PC-9 (cell line): ENCODE data around the gene WBP2. TPM values are rescaled to one million over a fixed set of nuclear protein-coding genes. Genes with fewer than 3 reads are reported as not detected.

Experiments used
- BruUV-seq: library from RNA; stranded (reverse); fragments of 400-500 nt; replicated peaks from 2 replicates; lab custom pipeline; 2021; lab: Mats Ljungman, UMichigan
- CTCF ChIA-PET: fragments of 300-600 bp; sonication (Branson Sonifier 250); formaldehyde crosslinking; loops from one replicate; lab custom pipeline; 2022; ENCODE audit warnings: antibody characterized with exemption; lab: Charles Lee
- POLR2A ChIA-PET: fragments of 300-600 bp; sonication (Branson Sonifier 250); formaldehyde crosslinking; loops from one replicate; lab custom pipeline; 2022; ENCODE audit warnings: antibody characterized with exemption; ENCODE audit not compliant: unreplicated experiment; lab: Charles Lee
- DNase-seq, 2 experiments: peaks; one replicate each; pipeline versions ENCODE4 v3.0.0 to v3.0.0-alpha.2; 2015 to 2022; ENCODE audit warnings: mixed read lengths in 1 of 2
- H2AFZ ChIP-seq: fragments of 200-600 bp; sonication (generic); 2 replicates; pipeline ENCODE4 v1.8.1; 2017; ENCODE audit warnings: antibody characterized with exemption
- H3F3A ChIP-seq: fragments of 200-600 bp; sonication (generic); 2 replicates; pipeline ENCODE4 v1.8.1; 2017; ENCODE audit warnings: antibody characterized with exemption, mild to moderate bottlenecking, low read depth; ENCODE audit not compliant: insufficient read depth
- H3K27ac ChIP-seq: fragments of 200-600 bp; sonication (generic); 2 replicates; pipeline ENCODE4 v1.6.1; 2016; ENCODE audit warnings: mixed run types
- H3K27me3 ChIP-seq: fragments of 200-600 bp; sonication (generic); 2 replicates; pipeline ENCODE4 v1.6.1; 2016; ENCODE audit warnings: low read depth, mixed run types; ENCODE audit not compliant: insufficient read depth
- H3K36me3 ChIP-seq: fragments of 200-600 bp; sonication (generic); 2 replicates; pipeline ENCODE4 v1.6.1; 2016; ENCODE audit warnings: low read depth, mixed run types
- H3K4me1 ChIP-seq: fragments of 200-600 bp; sonication (generic); replicated peaks from 2 replicates; pipeline ENCODE4 v1.6.1; 2016; ENCODE audit warnings: mixed run types; ENCODE audit not compliant: insufficient read depth
- H3K4me2 ChIP-seq: fragments of 200-600 bp; sonication (generic); 2 replicates; pipeline ENCODE4 v1.6.1; 2017; ENCODE audit warnings: mixed run types
- H3K4me3 ChIP-seq: fragments of 200-600 bp; sonication (generic); 2 replicates; pipeline ENCODE4 v1.6.1; 2016; ENCODE audit warnings: mixed run types
- H3K79me2 ChIP-seq: fragments of 200-600 bp; sonication (generic); 2 replicates; pipeline ENCODE4 v1.6.1; 2017; ENCODE audit warnings: low read depth, mixed run types
- H3K9me2 ChIP-seq: fragments of 200-600 bp; sonication (generic); 2 replicates; pipeline ENCODE4 v1.8.1; 2017; ENCODE audit warnings: mild to moderate bottlenecking; ENCODE audit not compliant: insufficient read depth
- H3K9me3 ChIP-seq: fragments of 200-600 bp; sonication (generic); 2 replicates; pipeline ENCODE4 v1.8.1; 2016; ENCODE audit warnings: low read depth; ENCODE audit not compliant: insufficient read depth
- H4K20me1 ChIP-seq: fragments of 200-600 bp; sonication (generic); 2 replicates; pipeline ENCODE4 v1.8.1; 2017; ENCODE audit not compliant: insufficient read depth
- EZH2 ChIP-seq: fragments of 200-600 bp; sonication (generic); IDR thresholded peaks from 2 replicates; pipeline ENCODE4 v1.8.0; 2017; ENCODE audit warnings: antibody characterized with exemption, low read depth
- intact Hi-C: fragments of 100-400 bp; cut with micrococcal nuclease; formaldehyde crosslinking; loops from one replicate; pipeline ENCODE4 v1.10.0; 2022; ENCODE audit not compliant: unreplicated experiment
- total RNA-seq: library from RNA; stranded (reverse); gene quantifications from 2 replicates; pipeline ENCODE4 v1.2.3, GENCODE V29; 2021
- TF ChIP-seq, protein P1 (sequence below): fragments of 200-600 bp; sonication (generic); conservative IDR thresholded peaks from 2 replicates; pipeline ENCODE4 v1.6.1; 2017; ENCODE audit warnings: mixed run types, antibody characterized with exemption, mild to moderate bottlenecking, moderate library complexity

WBP2 gene
- total RNA-seq, 1 experiment from 2014 or later: 159 TPM

DNA sequence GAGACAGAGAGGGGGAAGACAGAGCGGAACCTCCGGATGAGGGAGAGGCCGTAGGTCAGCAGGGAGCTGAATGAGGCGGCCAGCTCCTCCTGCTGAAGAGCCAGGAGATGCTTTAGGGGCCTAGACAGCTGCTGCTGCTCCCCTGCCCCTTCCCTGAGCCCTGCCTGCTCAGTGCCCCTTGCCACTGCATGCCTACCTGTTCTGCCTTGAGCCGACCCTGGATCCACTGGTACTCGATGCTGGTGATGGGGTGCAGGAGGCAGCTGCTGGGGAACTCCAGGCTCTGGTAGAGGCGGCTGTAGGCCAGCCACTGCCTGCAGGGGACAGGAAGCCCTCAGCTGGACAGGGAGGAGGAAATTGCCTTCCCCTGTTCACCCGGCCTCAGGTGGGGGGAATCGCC lies 18.5 kb downstream of the WBP2 start:
- Histone ChIP-seq H3K9me2 (no peaks in the 10 kb centered on the region), H3K9me3 (no peaks in the 10 kb centered on the region), H3K27me3 (no peaks in the 10 kb centered on the region), H3F3A (peaks cover 4% of the 10 kb centered on the region; the same call in 1 of the 2 replicates), H3K36me3 (no peaks in the 10 kb centered on the region), H3K4me3 (no peak overlapping the region), H3K79me2 (no peaks in the 10 kb centered on the region), H3K27ac (no peak overlapping the region), H3K4me1 (no peaks in the 10 kb centered on the region), H3K4me2 (no peak overlapping the region), H4K20me1 (no peaks in the 10 kb centered on the region), H2AFZ (no peak overlapping the region)
- ChIA-PET CTCF (interaction anchor here (0.5 kb wide), 1 partner anchor 588 kb away, joined by 4 read pairs; no protein-coding TSS in a partner anchor), POLR2A (interaction anchor here (0.6 to 0.9 kb wide), 2 partner anchors 16 to 57 kb away, joined by 3 to 4 read pairs; no protein-coding TSS in a partner anchor)
- intact Hi-C loops: no loop called here
- no TSS peak for BruUV-seq
- TF ChIP-seq, protein P1, sequence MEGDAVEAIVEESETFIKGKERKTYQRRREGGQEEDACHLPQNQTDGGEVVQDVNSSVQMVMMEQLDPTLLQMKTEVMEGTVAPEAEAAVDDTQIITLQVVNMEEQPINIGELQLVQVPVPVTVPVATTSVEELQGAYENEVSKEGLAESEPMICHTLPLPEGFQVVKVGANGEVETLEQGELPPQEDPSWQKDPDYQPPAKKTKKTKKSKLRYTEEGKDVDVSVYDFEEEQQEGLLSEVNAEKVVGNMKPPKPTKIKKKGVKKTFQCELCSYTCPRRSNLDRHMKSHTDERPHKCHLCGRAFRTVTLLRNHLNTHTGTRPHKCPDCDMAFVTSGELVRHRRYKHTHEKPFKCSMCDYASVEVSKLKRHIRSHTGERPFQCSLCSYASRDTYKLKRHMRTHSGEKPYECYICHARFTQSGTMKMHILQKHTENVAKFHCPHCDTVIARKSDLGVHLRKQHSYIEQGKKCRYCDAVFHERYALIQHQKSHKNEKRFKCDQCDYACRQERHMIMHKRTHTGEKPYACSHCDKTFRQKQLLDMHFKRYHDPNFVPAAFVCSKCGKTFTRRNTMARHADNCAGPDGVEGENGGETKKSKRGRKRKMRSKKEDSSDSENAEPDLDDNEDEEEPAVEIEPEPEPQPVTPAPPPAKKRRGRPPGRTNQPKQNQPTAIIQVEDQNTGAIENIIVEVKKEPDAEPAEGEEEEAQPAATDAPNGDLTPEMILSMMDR: no peak
- TF ChIP-seq EZH2: no peak
- DNase-seq: no peak

GRCh38 chr17:75835654-75835987 lies 19.5 kb downstream of the WBP2 start:
- ChIA-PET CTCF (no interaction called here), POLR2A (interaction anchor here (0.6 to 0.9 kb wide), 2 partner anchors 56 to 63 kb away, joined by 3 read pairs; no protein-coding TSS in a partner anchor)
- H3K4me3 ChIP-seq: no peak overlapping the region
- H3K27ac ChIP-seq: no peak overlapping the region
- no peaks in the 10 kb centered on the region for H3K9me2 ChIP-seq
- intact Hi-C loops: no loop called here
- H2AFZ ChIP-seq: no peak overlapping the region
- H3K4me1 ChIP-seq: no peaks in the 10 kb centered on the region
- no peaks in the 10 kb centered on the region for H3K9me3 ChIP-seq
- H4K20me1 ChIP-seq: no peaks in the 10 kb centered on the region
- no peaks in the 10 kb centered on the region for H3K36me3 ChIP-seq
- H3K27me3 ChIP-seq: no peaks in the 10 kb centered on the region
- TF ChIP-seq, protein P1: no peak
- no peak for TF ChIP-seq EZH2
- H3F3A ChIP-seq: peaks cover 4% of the 10 kb centered on the region; the same call in 1 of the 2 replicates
- no peaks in the 10 kb centered on the region for H3K79me2 ChIP-seq
- no peak overlapping the region for H3K4me2 ChIP-seq
- BruUV-seq: no TSS peak
- DNase-seq: no peak

DNA sequence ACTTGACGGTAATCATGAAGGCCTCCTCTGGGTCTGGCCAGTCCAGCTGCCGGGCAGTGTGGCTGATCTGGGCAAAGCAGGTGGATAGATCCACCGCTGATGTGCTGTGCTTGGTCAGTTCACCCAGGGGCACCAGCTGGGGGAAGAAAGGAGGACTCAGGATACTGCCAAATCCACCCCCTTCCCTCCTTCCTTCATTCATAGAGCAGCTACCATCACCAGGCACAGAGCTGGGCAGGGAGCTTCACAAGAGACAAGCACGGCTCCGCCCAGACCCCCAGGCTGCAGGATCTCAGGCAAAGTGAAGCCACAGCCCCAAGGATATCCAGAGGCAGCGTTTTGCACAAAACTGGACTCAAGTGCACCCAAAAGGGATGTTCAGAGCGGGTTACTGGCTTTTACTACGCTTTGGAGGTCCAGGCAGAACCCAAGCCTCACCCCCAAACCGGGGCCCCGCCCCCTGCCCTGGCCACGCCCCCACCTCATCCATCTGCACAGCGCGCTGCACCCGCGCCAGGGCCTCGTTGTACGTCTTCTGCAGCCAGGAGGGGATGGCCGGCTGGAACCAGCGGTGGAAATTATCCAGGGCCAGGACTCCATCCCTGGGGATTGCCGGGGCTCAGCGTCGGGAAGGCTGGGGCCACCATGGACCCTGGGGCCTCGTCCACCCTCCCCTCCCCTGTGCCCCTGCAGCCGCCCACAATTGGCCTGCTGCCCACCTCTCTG lies 20.0 kb downstream of the WBP2 start:
- POLR2A ChIA-PET: interaction anchor here (0.6 kb wide), 1 partner anchor 62 kb away, joined by 3 read pairs; no protein-coding TSS in a partner anchor
- CTCF ChIA-PET: no interaction called here

More for the DNA sequence above, 20.0 kb downstream of the WBP2 start:
- TF ChIP-seq, protein P1: no peak
- no peak for TF ChIP-seq EZH2
- BruUV-seq: no TSS peak
- DNase-seq: no peak
- intact Hi-C loops: no loop called here
- H3K27ac ChIP-seq: no peak overlapping the region
- no peaks in the 10 kb centered on the region for H3K9me3 ChIP-seq
- H4K20me1 ChIP-seq: no peaks in the 10 kb centered on the region
- peaks cover 4% of the 10 kb centered on the region; the same call in 1 of the 2 replicates for H3F3A ChIP-seq
- H3K79me2 ChIP-seq: no peaks in the 10 kb centered on the region
- H2AFZ ChIP-seq: no peak overlapping the region
- no peaks in the 10 kb centered on the region for H3K36me3 ChIP-seq
- H3K4me2 ChIP-seq: no peak overlapping the region
- H3K4me3 ChIP-seq: no peak overlapping the region
- no peaks in the 10 kb centered on the region for H3K27me3 ChIP-seq
- no peaks in the 10 kb centered on the region for H3K4me1 ChIP-seq
- no peaks in the 10 kb centered on the region for H3K9me2 ChIP-seq
